ENCODE data around the gene SLC2A1.

Gene SLC2A1

DNA sequence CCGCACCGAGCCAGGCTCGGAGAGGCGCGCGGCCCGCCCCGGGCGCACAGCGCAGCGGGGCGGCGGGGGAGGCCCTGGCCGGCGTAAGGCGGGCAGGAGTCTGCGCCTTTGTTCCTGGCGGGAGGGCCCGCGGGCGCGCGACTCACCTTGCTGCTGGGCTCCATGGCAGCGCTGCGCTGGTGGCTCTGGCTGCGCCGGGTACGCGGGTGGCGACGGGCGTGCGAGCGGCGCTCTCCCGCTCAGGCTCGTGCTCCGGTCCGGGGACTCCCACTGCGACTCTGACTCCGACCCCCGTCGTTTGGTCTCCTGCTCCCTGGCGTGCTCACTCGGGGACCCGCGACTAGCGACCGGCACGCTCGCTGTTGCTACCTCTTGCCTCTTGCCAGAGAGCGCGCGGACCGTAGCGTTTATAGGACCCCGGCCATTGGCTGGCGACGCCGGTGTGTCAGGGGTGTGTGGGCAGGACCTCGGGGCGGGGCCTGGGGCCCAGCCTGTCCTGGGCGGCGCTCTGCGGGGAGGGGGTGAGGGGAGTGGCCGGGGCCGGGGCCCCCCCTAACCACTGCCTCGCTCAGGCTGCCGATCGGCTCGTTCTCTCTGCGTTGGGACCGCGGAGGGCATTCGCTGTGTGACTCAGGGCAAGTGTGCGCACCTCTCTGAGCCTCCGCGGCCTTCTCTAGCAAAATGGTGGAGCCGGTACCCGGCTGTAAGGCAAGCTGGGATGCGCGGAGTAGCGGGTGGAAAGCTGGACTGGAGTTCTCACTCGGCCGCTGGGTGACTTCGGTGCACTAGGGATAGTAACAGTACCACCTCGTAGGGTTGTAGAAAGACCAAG, at the start of gene SLC2A1:
SLC2A1 (minus strand) TSS at position 381 of the 832 bp plus-strand sequence; CDS start at position 164, 217 bp downstream.
- peak; percentile 97 for DNase-seq

DNA sequence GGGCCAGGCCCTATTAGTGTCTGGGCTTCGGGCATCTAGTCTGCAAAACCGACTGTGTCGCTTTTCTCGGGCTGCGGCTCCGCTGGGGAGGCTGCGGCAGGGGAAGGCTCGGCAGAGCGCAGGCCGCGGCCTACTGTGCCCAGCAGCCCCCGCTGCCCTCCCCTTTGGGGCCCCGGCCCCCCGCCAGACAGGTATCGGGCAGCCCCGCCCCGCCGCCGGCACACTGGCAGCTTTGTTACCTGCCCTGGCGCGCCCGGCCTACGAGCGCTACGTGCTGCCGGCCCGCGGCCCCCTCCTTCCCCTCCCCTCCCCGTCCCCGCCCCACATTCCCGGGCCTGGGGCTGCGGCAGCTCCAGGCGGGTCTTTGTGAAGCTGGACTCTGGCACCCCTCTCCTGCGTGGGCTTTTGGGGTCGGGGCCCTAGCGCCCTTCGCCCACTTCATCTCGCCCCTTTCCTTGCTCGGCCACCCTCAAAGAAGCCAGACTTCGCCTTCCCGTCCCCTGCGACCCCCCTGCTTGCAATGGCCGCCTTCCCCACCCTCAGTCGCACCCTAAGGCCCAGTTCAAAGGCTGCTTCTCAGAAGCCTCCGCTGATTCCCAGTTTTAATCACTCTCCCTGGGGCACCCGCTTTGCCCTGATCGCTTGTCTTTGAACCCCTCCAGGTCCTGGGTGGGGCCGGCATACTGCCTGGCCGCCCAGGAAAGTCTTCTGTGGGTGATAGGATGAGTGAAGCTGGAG, 48.9 kb upstream of the SLC2A1 start:
- DNase-seq = no peak

GRCh38 chr1:43005460-43006361, 47.0 kb upstream of the SLC2A1 start:
- no peak for DNase-seq

- DNase-seq = no peak
These were observed 46.2 kb upstream of the SLC2A1 start for GRCh38 chr1:43004587-43005459.

DNA sequence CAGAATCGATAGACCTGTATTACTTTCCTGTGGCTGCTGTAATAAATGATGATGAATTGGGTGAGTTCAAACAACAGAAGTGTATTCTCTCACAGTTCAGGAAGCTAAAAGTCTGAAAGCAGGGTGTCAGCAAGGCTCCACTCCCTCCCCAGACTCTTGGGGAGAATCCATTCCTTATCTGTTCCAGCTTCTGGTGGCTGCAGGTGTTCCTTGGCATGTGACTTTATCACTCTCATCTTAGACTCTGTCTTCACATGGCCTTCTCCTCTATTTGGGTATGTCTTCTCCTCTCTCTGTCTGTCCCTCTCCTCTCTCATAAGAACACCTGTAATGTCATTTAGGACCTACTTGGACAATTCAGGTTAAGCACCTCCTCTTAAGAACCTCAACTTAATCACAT, 44.1 kb upstream of the SLC2A1 start:
- no peak for DNase-seq

GRCh38 chr1:43002116-43002515, 43.4 kb upstream of the SLC2A1 start:
- no peak for DNase-seq

DNA sequence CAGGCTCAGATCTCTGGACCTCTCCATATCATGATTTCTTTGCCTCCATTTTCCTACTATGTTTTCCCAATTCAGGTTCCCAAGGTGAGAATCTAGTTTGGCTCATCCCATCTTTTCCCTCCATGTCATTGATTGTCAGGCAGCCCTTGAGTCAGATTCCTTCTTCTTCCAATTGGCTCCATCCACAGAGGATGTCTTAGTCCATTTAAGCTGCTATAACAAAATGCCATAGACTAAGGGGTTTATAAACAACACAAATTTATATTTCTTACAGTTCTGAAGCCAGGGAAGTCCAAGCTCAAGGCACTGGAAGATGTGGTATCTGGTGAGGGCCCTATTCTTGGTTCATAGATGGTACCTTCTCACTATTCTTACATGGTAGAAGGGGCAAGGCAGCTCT, 42.8 kb upstream of the SLC2A1 start:
- DNase-seq = no peak

DNA sequence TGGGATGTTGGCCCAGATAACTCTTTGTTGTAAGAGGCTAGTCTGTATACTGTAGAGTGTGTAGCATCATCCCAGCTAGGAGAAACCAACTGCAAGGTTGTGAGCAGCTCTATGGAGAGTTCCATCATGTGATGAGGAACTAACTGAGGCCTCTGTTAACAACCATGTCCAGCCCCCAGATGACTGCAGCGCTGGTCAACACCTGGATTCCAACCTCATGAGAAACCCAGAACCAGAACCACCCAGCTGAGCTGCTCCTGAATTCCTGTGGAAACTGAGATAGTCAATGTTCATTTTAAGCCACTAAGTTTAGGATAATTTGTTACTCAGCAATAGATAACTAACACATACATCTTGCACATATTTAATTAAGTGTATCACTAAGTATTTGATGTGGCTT, 41.6 kb upstream of the SLC2A1 start:
- no peak for DNase-seq

DNA sequence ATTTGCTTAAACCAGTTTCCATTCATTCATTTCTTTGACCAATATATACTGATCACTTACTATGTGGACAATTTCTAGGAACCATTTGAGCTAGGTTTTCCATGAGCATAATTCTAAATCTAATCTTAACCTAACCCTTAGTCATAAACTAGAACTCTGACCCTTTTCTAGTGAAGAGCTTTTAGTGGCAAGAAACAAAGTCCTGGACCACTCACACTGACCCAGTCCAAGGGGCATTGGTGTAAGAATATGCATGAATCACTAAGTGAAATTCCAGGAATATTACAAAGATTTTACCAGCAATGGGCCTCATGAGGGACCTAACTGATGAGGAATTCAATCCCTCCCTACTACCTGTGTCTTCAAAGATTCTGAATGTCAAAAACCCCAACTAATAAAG, 40.6 kb upstream of the SLC2A1 start:
- no peak for DNase-seq

GRCh38 chr1:42998386-42998785, 39.7 kb upstream of the SLC2A1 start:
- DNase-seq = no peak

GRCh38 chr1:42996384-42996970, 37.8 kb upstream of the SLC2A1 start:
- no peak for DNase-seq

GRCh38 chr1:42993502-42994136, 35.0 kb upstream of the SLC2A1 start:
- DNase-seq = no peak

DNA sequence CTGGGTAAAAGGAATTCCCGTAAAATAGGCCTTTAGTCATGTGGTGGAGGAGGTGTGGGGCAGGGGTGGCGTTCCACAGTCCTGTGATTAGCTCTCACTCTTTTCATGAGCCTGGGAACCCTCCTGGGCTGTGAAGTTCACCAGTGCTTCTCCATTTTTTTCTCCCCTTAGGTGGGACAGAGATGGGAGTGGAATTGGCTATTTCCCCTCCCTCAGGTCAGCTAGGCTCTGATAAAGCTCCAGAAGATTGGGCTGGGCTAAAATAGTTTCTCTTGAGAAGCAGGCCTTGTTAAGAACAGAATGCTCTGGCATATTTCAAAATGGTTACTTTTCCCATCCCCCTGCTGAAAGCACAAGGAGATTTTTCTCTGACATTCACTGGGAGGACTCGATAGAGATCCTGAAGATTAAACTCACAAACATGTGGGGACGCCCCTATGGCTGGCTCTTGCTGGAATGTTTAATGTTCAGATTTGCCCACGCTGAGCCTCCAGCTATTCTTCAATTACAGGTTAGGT, 33.4 kb upstream of the SLC2A1 start:
- no peak for DNase-seq

DNA sequence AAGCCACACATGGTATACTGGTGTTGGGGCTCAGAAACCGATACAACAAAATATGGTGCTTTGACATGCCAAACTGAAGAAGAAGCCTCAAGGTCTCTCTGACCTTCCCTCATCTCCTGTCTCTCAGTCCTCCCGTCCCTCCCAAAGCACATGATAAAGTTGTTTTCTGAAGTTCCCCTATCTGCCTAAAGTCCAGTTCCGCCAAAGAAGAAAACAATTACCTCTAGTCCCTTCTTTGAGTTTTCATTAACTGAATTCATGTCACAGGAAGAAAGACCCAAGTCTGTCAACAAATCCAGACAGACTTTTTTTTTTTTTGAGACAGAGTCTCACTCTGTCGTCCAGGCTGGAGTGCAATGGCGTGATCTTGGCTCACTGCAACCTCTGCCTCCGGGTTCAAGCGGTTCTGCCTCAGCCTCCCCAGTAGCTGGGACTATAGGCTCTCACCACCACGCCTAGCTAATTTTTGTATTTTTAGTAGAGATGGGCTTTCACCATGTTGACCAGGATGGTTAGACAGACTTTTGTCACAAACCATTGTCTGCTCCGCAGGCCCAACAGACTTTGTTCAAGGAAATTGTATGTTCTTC, 32.2 kb upstream of the SLC2A1 start:
- DNase-seq = no peak

DNA sequence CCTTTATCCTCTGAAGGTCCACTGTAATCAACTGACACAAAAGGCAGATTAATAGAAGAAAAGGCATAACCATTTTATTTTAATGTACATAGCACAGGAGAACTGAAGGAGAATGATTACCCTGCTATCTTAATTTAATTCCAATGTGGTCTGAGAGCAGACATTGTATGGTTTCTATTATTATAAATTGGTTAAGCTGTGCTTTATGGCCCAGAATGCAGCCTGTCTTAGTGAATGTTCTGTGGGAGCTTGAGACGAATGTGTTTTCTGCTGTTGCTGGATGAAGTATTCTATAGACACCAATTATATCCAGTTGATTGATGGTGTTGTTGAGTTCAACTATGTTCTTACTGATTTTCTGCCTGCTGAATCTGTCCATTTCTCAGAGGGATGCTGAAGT, 25.0 kb upstream of the SLC2A1 start:
- DNase-seq = no peak

DNA sequence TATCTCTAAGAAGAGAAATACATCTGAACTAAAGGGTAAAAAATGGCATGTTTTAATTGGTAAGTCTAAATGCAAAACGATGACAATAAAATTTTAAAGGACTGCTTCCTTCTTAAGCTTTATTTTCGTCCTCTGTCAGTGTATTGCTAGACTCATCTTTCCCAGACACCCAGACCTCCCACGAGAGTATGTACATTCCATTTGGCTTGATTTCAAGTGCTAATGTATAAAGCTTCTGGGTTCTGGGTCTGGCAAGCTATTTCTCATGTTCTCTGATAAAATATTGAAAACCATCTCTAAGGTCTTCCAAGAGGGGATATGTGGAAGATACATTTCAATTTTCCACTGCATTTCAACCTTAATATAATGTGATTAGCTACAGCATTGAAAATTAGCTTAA, 24.6 kb upstream of the SLC2A1 start:
- DNase-seq = no peak

- DNase-seq = no peak
These were observed 24.0 kb upstream of the SLC2A1 start for GRCh38 chr1:42982641-42983040.

- no peak for DNase-seq
These were observed 23.2 kb upstream of the SLC2A1 start for GRCh38 chr1:42981871-42982270.

DNA sequence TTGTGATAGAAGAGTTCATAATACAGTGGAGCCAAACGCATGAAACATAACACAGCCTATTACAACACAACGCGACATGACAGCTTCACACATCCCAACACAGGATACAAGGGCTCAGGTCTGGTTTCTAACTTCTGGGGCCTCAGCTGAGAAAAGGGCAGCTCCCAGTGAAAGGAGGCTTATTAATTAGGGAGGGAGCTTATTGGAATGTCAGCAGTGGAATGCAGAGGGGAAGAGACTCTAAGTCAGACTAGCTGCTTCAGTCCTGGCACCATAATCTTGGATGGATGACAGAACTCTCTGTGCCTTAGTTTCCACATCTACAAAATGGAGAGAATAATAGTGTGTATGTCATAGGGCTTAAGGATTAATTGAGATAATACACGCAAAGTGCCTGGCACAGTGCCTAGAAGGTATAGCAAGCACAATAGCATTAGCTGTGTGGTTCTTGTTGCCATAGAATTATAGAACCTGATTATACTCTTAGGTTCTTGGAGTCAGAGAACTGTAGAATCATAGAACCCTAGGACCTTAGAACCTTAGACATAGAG, 22.7 kb upstream of the SLC2A1 start:
- no peak for DNase-seq

Data from CD4-positive, alpha-beta T cell treated with Interleukin-17A for 4 hours (primary cell).